ENCODE measurements around the gene EXTL1.

GRCh38 chr1:25973610-25974321, 47.8 kb upstream of the EXTL1 start:
- TF ChIP-seq NR2C2 (IDR thresholded peaks at IDR 0.05; ENCODE audit: borderline replicate concordance, control insufficient read depth, insufficient read length, low read depth) (no peak), MAX (IDR thresholded peaks at IDR 0.05; ENCODE audit: low read depth, low read length) (no peak), ZBED1 (IDR thresholded peaks at IDR 0.05; ENCODE audit: borderline replicate concordance) (no peak), EP300 (IDR thresholded peaks at IDR 0.05; ENCODE audit: borderline replicate concordance in 1 of 2, control insufficient read depth in 1 of 2, low read depth in 2 of 2, low read length in 2 of 2) (no peak), ELK1 (IDR thresholded peaks at IDR 0.05; ENCODE audit: low read depth, low read length) (no peak), RFX5 (IDR thresholded peaks at IDR 0.05; ENCODE audit: low read depth, low read length) (no peak), ZNF384 (IDR thresholded peaks at IDR 0.05; ENCODE audit: borderline replicate concordance, low read depth, low read length) (no peak), TCF12 (IDR thresholded peaks at IDR 0.05; ENCODE audit: low read depth, low read length) (no peak), ASH2L (IDR thresholded peaks at IDR 0.05; ENCODE audit: borderline replicate concordance, low read depth) (no peak)
- TF ChIP-seq, protein P1, sequence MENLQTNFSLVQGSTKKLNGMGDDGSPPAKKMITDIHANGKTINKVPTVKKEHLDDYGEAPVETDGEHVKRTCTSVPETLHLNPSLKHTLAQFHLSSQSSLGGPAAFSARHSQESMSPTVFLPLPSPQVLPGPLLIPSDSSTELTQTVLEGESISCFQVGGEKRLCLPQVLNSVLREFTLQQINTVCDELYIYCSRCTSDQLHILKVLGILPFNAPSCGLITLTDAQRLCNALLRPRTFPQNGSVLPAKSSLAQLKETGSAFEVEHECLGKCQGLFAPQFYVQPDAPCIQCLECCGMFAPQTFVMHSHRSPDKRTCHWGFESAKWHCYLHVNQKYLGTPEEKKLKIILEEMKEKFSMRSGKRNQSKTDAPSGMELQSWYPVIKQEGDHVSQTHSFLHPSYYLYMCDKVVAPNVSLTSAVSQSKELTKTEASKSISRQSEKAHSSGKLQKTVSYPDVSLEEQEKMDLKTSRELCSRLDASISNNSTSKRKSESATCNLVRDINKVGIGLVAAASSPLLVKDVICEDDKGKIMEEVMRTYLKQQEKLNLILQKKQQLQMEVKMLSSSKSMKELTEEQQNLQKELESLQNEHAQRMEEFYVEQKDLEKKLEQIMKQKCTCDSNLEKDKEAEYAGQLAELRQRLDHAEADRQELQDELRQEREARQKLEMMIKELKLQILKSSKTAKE (IDR thresholded peaks at IDR 0.05; ENCODE audit: low read depth, poor library complexity, severe bottlenecking) = no peak
- TF ChIP-seq, protein P2, sequence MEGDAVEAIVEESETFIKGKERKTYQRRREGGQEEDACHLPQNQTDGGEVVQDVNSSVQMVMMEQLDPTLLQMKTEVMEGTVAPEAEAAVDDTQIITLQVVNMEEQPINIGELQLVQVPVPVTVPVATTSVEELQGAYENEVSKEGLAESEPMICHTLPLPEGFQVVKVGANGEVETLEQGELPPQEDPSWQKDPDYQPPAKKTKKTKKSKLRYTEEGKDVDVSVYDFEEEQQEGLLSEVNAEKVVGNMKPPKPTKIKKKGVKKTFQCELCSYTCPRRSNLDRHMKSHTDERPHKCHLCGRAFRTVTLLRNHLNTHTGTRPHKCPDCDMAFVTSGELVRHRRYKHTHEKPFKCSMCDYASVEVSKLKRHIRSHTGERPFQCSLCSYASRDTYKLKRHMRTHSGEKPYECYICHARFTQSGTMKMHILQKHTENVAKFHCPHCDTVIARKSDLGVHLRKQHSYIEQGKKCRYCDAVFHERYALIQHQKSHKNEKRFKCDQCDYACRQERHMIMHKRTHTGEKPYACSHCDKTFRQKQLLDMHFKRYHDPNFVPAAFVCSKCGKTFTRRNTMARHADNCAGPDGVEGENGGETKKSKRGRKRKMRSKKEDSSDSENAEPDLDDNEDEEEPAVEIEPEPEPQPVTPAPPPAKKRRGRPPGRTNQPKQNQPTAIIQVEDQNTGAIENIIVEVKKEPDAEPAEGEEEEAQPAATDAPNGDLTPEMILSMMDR (IDR thresholded peaks at IDR 0.05 in 2 of 3, conservative IDR thresholded peaks at IDR 0.05 in 1 of 3; ENCODE audit: control insufficient read depth in 2 of 3, extremely low read depth in 1 of 3, insufficient read depth in 1 of 3, low read depth in 3 of 3, low read length in 3 of 3) = no peak

Data from GM12878 (cell line).